ENCODE measurements around the gene MYOG. TPM values are rescaled to one million over a fixed set of nuclear protein-coding genes. Genes with fewer than 3 reads are reported as not detected.

MYOG gene
- total and polyA plus RNA-seq, 10 of the 15 experiments (the other 5 are each of a cell fraction or from before 2014, with no cell fraction given) = not detected

DNA sequence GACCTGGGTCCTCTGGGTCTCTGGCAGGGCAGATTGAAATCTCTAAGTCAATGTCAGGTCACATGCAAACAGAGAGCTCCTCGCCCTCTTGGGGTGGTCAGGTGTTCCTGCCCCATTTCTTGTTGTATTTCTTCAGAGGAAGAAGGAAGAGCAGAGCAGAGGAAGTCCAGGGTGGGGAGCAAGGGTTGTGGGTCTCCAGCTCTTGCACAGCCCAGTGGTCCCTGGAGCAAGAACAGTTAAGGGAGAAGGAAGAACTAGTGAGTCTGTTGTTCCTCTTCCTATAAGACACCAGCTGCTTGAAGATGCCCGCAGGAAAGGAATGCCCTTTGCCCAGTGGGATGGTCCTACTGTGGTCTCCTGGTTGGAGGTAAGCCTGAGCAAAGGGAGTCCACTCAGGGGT, 26.3 kb downstream of the MYOG start:
- H3K27ac ChIP-seq (ENCODE audit: control insufficient read depth, insufficient read depth) = no peak overlapping the region
- no peaks in the 10 kb centered on the region for H3K36me3 ChIP-seq (ENCODE audit: control insufficient read depth in 2 of 2, insufficient read depth in 2 of 2, low read length in 1 of 2)
- no peaks in the 10 kb centered on the region for H3K4me1 ChIP-seq (ENCODE audit: control insufficient read depth, insufficient read depth, low read length)
- no peaks in the 10 kb centered on the region for H4K20me1 ChIP-seq (ENCODE audit: control insufficient read depth, insufficient read depth)
- DNase-seq (ENCODE audit: low read depth, low spot score) (no peak), ATAC-seq (no peak), FAIRE-seq (no peak)
- BruUV-seq (replicated peaks) = no TSS peak
- H3K4me3 ChIP-seq = no peak overlapping the region
- no peak overlapping the region for H3K9ac ChIP-seq (ENCODE audit: control insufficient read depth, insufficient read depth, low read length)
- CTCF ChIA-PET = no interaction called here
- SMC1A ChIA-PET (ENCODE audit: uncharacterized antibody, unreplicated experiment) = no interaction called here
- no peaks in the 10 kb centered on the region for H3K9me3 ChIP-seq (replicated peaks; ENCODE audit: control insufficient read depth, insufficient read depth, low read length)
- no peak for TF ChIP-seq ZBED1 (IDR thresholded peaks at IDR 0.05; ENCODE audit: borderline replicate concordance)
- POLR2A ChIA-PET = no interaction called here
- in situ Hi-C loops (cut with MboI) (no loop called here), intact Hi-C loops (cut with micrococcal nuclease; ENCODE audit: unreplicated experiment) (no loop called here)
- RAD21 ChIA-PET (ENCODE audit: unreplicated experiment) = no interaction called here
- H2AFZ ChIP-seq (ENCODE audit: control insufficient read depth, low read depth, low read length) = no peak overlapping the region
- H3K79me2 ChIP-seq (ENCODE audit: control insufficient read depth, insufficient read depth, low read length) = no peaks in the 10 kb centered on the region
- H3K27me3 ChIP-seq (replicated peaks in 1 of 2; ENCODE audit: control insufficient read depth in 2 of 2, insufficient read depth in 2 of 2, low read length in 1 of 2) = no peaks in the 10 kb centered on the region; a peak in 1 of 4 replicates
- WGBS (ENCODE audit: insufficient coverage, insufficient replicate concordance, low lambda C conversion rate, missing lambda C conversion rate) = 54% methylated on average over 2 of the region's 2 CpGs
- no peak overlapping the region for H3K4me2 ChIP-seq (ENCODE audit: control insufficient read depth, insufficient read depth)

DNA sequence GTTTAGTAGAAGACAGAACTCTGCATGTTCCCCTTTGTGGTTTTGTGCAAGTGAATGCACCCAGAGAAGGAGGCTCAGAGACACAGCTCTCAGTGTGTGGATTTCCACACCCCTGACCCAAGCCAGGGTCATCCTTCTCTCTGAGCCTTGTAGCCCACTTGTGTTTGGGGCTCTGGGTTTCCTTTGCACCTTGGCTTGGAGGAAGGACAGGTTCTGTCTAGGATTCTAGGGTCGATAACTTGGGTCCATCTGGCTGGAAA, 27.2 kb downstream of the MYOG start:
- Histone ChIP-seq H3K27ac (ENCODE audit: control insufficient read depth, insufficient read depth) (no peak overlapping the region), H3K9me3 (replicated peaks; ENCODE audit: control insufficient read depth, insufficient read depth, low read length) (no peaks in the 10 kb centered on the region), H3K4me3 (no peak overlapping the region), H2AFZ (ENCODE audit: control insufficient read depth, low read depth, low read length) (no peak overlapping the region), H3K27me3 (replicated peaks in 1 of 2; ENCODE audit: control insufficient read depth in 2 of 2, insufficient read depth in 2 of 2, low read length in 1 of 2) (no peaks in the 10 kb centered on the region; a peak in 1 of 4 replicates), H3K79me2 (ENCODE audit: control insufficient read depth, insufficient read depth, low read length) (no peaks in the 10 kb centered on the region), H3K4me1 (ENCODE audit: control insufficient read depth, insufficient read depth, low read length) (no peaks in the 10 kb centered on the region), H3K36me3 (ENCODE audit: control insufficient read depth in 2 of 2, insufficient read depth in 2 of 2, low read length in 1 of 2) (no peaks in the 10 kb centered on the region), H3K9ac (ENCODE audit: control insufficient read depth, insufficient read depth, low read length) (no peak overlapping the region), H3K4me2 (ENCODE audit: control insufficient read depth, insufficient read depth) (no peak overlapping the region), H4K20me1 (ENCODE audit: control insufficient read depth, insufficient read depth) (no peaks in the 10 kb centered on the region)
- ChIA-PET RAD21 (ENCODE audit: unreplicated experiment) (no interaction called here), CTCF (interaction anchor here (1.4 to 8.7 kb wide), 2 partner anchors 19 to 158 kb away, joined by 3 to 66 read pairs; no protein-coding TSS in a partner anchor), POLR2A (no interaction called here), SMC1A (ENCODE audit: uncharacterized antibody, unreplicated experiment) (no interaction called here)
- WGBS (ENCODE audit: insufficient coverage, insufficient replicate concordance, low lambda C conversion rate, missing lambda C conversion rate) = 0% methylated on average over 1 of the region's 1 CpG
- ATAC-seq (no peak), FAIRE-seq (no peak), DNase-seq (ENCODE audit: low read depth, low spot score) (no peak)
- in situ Hi-C loops (cut with MboI) (no loop called here), intact Hi-C loops (cut with micrococcal nuclease; ENCODE audit: unreplicated experiment) (no loop called here)
- no TSS peak for BruUV-seq (replicated peaks)
- TF ChIP-seq, protein P1, sequence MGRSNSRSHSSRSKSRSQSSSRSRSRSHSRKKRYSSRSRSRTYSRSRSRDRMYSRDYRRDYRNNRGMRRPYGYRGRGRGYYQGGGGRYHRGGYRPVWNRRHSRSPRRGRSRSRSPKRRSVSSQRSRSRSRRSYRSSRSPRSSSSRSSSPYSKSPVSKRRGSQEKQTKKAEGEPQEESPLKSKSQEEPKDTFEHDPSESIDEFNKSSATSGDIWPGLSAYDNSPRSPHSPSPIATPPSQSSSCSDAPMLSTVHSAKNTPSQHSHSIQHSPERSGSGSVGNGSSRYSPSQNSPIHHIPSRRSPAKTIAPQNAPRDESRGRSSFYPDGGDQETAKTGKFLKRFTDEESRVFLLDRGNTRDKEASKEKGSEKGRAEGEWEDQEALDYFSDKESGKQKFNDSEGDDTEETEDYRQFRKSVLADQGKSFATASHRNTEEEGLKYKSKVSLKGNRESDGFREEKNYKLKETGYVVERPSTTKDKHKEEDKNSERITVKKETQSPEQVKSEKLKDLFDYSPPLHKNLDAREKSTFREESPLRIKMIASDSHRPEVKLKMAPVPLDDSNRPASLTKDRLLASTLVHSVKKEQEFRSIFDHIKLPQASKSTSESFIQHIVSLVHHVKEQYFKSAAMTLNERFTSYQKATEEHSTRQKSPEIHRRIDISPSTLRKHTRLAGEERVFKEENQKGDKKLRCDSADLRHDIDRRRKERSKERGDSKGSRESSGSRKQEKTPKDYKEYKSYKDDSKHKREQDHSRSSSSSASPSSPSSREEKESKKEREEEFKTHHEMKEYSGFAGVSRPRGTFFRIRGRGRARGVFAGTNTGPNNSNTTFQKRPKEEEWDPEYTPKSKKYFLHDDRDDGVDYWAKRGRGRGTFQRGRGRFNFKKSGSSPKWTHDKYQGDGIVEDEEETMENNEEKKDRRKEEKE (IDR thresholded peaks at IDR 0.05) = no peak
- TF ChIP-seq HDGF (IDR thresholded peaks at IDR 0.05) (no peak), SMC3 (IDR thresholded peaks at IDR 0.05; ENCODE audit: borderline replicate concordance, low read length) (no peak), KAT2A (conservative IDR thresholded peaks at IDR 0.05; ENCODE audit: control insufficient read depth, low read depth, low read length) (no peak), NR2F1 (conservative IDR thresholded peaks at IDR 0.05) (no peak), HCFC1 (IDR thresholded peaks at IDR 0.05; ENCODE audit: low read length) (no peak), SIN3A (IDR thresholded peaks at IDR 0.05; ENCODE audit: low read depth, low read length) (no peak), SREBF2 (IDR thresholded peaks at IDR 0.05; ENCODE audit: low read length) (no peak), RAD21 (IDR thresholded peaks at IDR 0.05; ENCODE audit: insufficient read depth, low read depth, low read length) (no peak), KDM1A (IDR thresholded peaks at IDR 0.05; ENCODE audit: borderline replicate concordance) (no peak)
- TF ChIP-seq, protein P2, sequence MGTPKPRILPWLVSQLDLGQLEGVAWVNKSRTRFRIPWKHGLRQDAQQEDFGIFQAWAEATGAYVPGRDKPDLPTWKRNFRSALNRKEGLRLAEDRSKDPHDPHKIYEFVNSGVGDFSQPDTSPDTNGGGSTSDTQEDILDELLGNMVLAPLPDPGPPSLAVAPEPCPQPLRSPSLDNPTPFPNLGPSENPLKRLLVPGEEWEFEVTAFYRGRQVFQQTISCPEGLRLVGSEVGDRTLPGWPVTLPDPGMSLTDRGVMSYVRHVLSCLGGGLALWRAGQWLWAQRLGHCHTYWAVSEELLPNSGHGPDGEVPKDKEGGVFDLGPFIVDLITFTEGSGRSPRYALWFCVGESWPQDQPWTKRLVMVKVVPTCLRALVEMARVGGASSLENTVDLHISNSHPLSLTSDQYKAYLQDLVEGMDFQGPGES (IDR thresholded peaks at IDR 0.05) = no peak
- TF ChIP-seq, protein P3, sequence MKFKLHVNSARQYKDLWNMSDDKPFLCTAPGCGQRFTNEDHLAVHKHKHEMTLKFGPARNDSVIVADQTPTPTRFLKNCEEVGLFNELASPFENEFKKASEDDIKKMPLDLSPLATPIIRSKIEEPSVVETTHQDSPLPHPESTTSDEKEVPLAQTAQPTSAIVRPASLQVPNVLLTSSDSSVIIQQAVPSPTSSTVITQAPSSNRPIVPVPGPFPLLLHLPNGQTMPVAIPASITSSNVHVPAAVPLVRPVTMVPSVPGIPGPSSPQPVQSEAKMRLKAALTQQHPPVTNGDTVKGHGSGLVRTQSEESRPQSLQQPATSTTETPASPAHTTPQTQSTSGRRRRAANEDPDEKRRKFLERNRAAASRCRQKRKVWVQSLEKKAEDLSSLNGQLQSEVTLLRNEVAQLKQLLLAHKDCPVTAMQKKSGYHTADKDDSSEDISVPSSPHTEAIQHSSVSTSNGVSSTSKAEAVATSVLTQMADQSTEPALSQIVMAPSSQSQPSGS (IDR thresholded peaks at IDR 0.05; ENCODE audit: low read length) = no peak
- TF ChIP-seq, protein P4, sequence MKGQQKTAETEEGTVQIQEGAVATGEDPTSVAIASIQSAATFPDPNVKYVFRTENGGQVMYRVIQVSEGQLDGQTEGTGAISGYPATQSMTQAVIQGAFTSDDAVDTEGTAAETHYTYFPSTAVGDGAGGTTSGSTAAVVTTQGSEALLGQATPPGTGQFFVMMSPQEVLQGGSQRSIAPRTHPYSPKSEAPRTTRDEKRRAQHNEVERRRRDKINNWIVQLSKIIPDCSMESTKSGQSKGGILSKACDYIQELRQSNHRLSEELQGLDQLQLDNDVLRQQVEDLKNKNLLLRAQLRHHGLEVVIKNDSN (IDR thresholded peaks at IDR 0.05; ENCODE audit: borderline replicate concordance, extremely low read length, insufficient read depth, low read depth, low read length) = no peak
